T-helper 2 cell treated with Interferon-gamma antibody and Interleukin-4, amounts not matched to agents 5 μg/mL and 100 μg/mL, for 36 hours (primary cell): Measurements from ENCODE around the gene RDH16.

ENCODE experiments used
- DNase-seq: peaks from one replicate; pipeline ENCODE4 v3.0.0; 2021; ENCODE audit warnings: low spot score
- H3K27ac Mint-ChIP-seq: one replicate; pipeline ENCODE4 v1.8.0; 2021; ENCODE audit warnings: mild to moderate bottlenecking, mixed read lengths
- H3K27me3 Mint-ChIP-seq: one replicate; pipeline ENCODE4 v1.8.0; 2021; ENCODE audit warnings: low read depth, mixed read lengths
- H3K36me3 Mint-ChIP-seq: one replicate; pipeline ENCODE4 v1.8.0; 2021; ENCODE audit warnings: low read depth, mixed read lengths
- H3K4me1 Mint-ChIP-seq: one replicate; pipeline ENCODE4 v1.8.0; 2021; ENCODE audit warnings: low read depth, mixed read lengths
- H3K4me3 Mint-ChIP-seq: one replicate; pipeline ENCODE4 v1.8.0; 2022; ENCODE audit warnings: mild to moderate bottlenecking, moderate library complexity, mixed read lengths
- H3K9me3 Mint-ChIP-seq: one replicate; pipeline ENCODE4 v1.8.0; 2021; ENCODE audit warnings: mixed read lengths

RDH16 gene

GRCh38 chr12:56908136-56908535, 49.3 kb downstream of the RDH16 start:
- Mint-ChIP-seq H3K27ac (no peak overlapping the region), H3K27me3 (no peaks in the 10 kb centered on the region), H3K9me3 (peaks cover 22% of the 10 kb centered on the region), H3K4me3 (no peak overlapping the region), H3K36me3 (no peaks in the 10 kb centered on the region), H3K4me1 (no peaks in the 10 kb centered on the region)
- no peak for DNase-seq

- H3K36me3 Mint-ChIP-seq: peaks cover 1% of the 10 kb centered on the region
- H3K27me3 Mint-ChIP-seq: no peaks in the 10 kb centered on the region
- H3K9me3 Mint-ChIP-seq: peaks cover 30% of the 10 kb centered on the region
- no peak for DNase-seq
- no peak overlapping the region for H3K27ac Mint-ChIP-seq
- H3K4me3 Mint-ChIP-seq: no peak overlapping the region
- no peaks in the 10 kb centered on the region for H3K4me1 Mint-ChIP-seq
Observed at GRCh38 chr12:56905852-56906251, 51.6 kb downstream of the RDH16 start.

DNA sequence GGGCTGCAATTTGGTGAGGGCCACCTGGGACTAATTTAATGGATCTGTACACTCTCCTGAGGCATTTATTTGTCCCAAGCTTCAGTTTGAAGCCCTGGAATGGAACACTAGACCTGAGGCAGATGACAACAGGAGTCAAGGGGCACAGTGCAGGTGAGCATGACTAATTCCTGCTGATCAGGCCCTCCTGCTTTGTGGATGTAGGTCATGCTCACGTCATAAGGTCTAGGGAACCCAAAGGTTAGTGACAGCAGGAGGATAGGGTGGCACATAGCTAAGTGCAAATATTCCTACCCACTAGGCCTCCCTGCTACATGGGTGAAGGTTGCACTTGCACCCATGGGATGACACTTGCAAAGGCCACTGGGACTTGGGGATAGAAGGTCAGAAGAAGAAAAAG, 54.0 kb downstream of the RDH16 start:
- Mint-ChIP-seq H3K27me3 (no peaks in the 10 kb centered on the region), H3K27ac (no peak overlapping the region), H3K4me3 (no peak overlapping the region), H3K36me3 (peaks cover 1% of the 10 kb centered on the region), H3K9me3 (peaks cover 15% of the 10 kb centered on the region), H3K4me1 (no peaks in the 10 kb centered on the region)
- no peak for DNase-seq
